Chondrocyte (in vitro differentiated cells): ENCODE data around the gene KIF26B. TPM values are rescaled to one million over a fixed set of nuclear protein-coding genes. Genes with fewer than 3 reads are reported as not detected.
A peak's percentile ranks its signal among the peaks of the same experiment; 100 is the strongest.

Experiments
- DNase-seq: peaks from one replicate; pipeline ENCODE4 v3.0.0; 2021; ENCODE audit warnings: mixed read lengths, low spot score
- H3K27ac Mint-ChIP-seq: one replicate; pipeline ENCODE4 v1.8.0; 2021; ENCODE audit warnings: mild to moderate bottlenecking, moderate library complexity, mixed read lengths; ENCODE audit not compliant: unreplicated experiment
- H3K27me3 Mint-ChIP-seq: 2 replicates; pipeline ENCODE4 v1.8.0; 2021; ENCODE audit warnings: low read depth, mixed read lengths
- H3K36me3 Mint-ChIP-seq: 2 replicates; pipeline ENCODE4 v1.8.0; 2021; ENCODE audit warnings: low read depth, mixed read lengths
- H3K4me1 Mint-ChIP-seq: 2 replicates; pipeline ENCODE4 v1.8.0; 2021; ENCODE audit warnings: low read depth, mild to moderate bottlenecking, mixed read lengths
- H3K4me3 Mint-ChIP-seq: one replicate; pipeline ENCODE4 v1.8.0; 2021; ENCODE audit warnings: mild to moderate bottlenecking, moderate library complexity, mixed read lengths; ENCODE audit not compliant: unreplicated experiment
- H3K9me3 Mint-ChIP-seq: 2 replicates; pipeline ENCODE4 v1.8.0; 2021; ENCODE audit warnings: low read depth, mixed read lengths
- CTCF ChIP-seq: fragments of 200-600 bp; sonication (generic); IDR thresholded peaks from 2 replicates; pipeline ENCODE4 v1.5.0; 2021; ENCODE audit warnings: antibody characterized with exemption, mild to moderate bottlenecking, moderate library complexity
- total RNA-seq: library from RNA; stranded (reverse); gene quantifications from 3 replicates; pipeline ENCODE4 v1.2.1, GENCODE V29; 2021

Gene KIF26B
- total RNA-seq, 1 donor from 2014 or later: 47.0 TPM

- Mint-ChIP-seq H3K27me3 (no peaks in the 10 kb centered on the region), H3K36me3 (peaks cover 23% of the 10 kb centered on the region), H3K9me3 (no peaks in the 10 kb centered on the region)
Observed at GRCh38 chr1:245688536-245689453, 534.0 kb downstream of the KIF26B start.

GRCh38 chr1:245690156-245690690, 535.4 kb downstream of the KIF26B start:
- H3K4me3 Mint-ChIP-seq: no peak overlapping the region
- H3K9me3 Mint-ChIP-seq: no peaks in the 10 kb centered on the region
- H3K27ac Mint-ChIP-seq: no peak overlapping the region
- DNase-seq: no peak
- no peaks in the 10 kb centered on the region for H3K27me3 Mint-ChIP-seq
- H3K36me3 Mint-ChIP-seq: peaks cover 27% of the 10 kb centered on the region
- H3K4me1 Mint-ChIP-seq: peaks cover 5% of the 10 kb centered on the region
- TF ChIP-seq CTCF: no peak

More at GRCh38 chr1:245688536-245689453, 534.0 kb downstream of the KIF26B start:
- DNase-seq: no peak
- H3K4me3 Mint-ChIP-seq: no peak overlapping the region
- H3K4me1 Mint-ChIP-seq: peaks cover 5% of the 10 kb centered on the region
- no peak overlapping the region for H3K27ac Mint-ChIP-seq
- TF ChIP-seq CTCF: no peak

DNA sequence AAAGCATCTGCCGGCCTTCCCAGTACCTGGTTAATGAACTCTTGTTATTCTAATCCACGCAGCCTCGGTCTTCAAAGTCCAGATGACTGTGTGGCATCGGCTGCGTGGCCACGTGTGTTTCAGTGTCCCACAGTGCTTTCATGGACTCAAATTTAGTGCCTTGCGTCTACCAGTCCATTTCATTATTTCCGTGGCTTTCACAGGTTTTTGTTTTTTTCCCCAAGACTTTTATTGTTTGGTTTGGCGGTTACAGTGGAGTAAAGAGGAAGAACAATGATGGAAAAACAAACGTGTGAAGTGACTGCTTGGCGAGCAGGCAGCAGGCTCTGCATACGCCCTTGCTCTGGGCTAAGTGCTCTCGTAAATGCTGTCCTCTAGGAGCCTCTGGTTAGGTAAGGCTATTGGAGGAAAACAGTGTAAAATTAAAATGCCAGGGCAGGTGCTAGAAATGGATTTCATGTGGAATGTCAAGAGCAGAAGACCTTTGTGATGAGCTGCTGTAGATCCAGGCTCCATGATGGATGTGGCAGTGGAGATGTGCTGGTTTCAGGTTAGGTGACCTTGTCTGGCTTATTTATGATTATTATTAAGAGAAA, 536.3 kb downstream of the KIF26B start:
- H3K9me3 Mint-ChIP-seq: no peaks in the 10 kb centered on the region
- H3K4me3 Mint-ChIP-seq: no peak overlapping the region
- peaks cover 5% of the 10 kb centered on the region for H3K4me1 Mint-ChIP-seq
- TF ChIP-seq CTCF: no peak
- peaks cover 26% of the 10 kb centered on the region for H3K36me3 Mint-ChIP-seq
- DNase-seq: no peak
- H3K27me3 Mint-ChIP-seq: no peaks in the 10 kb centered on the region
- no peak overlapping the region for H3K27ac Mint-ChIP-seq

GRCh38 chr1:245691897-245692296, 537.1 kb downstream of the KIF26B start:
- H3K27me3 Mint-ChIP-seq: no peaks in the 10 kb centered on the region
- no peaks in the 10 kb centered on the region for H3K9me3 Mint-ChIP-seq
- H3K27ac Mint-ChIP-seq: peak overlapping the region; percentile 32
- H3K4me1 Mint-ChIP-seq: peaks cover 5% of the 10 kb centered on the region
- H3K36me3 Mint-ChIP-seq: peaks cover 27% of the 10 kb centered on the region
- no peak for TF ChIP-seq CTCF
- DNase-seq: no peak
- no peak overlapping the region for H3K4me3 Mint-ChIP-seq

DNA sequence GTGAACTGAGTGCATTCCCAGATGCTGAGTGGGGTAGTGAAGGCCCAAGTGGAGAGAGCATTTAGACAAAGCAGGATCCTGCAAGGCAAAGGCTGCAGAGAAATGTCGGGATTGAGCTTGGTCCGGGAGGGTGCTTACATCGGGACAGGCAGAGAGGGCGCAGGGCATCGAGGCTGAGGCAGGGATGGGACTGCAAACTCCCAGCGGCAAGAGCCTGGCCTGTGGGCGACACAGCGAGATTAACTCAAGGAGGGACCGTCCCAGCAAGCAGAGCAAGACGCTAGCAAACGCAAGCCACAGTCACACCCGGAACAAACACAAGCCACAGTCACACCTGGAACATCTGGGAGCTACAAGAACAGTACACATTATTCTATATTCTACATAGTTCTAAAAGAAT, 537.5 kb downstream of the KIF26B start:
- Mint-ChIP-seq H3K36me3 (peaks cover 24% of the 10 kb centered on the region), H3K4me1 (peaks cover 5% of the 10 kb centered on the region), H3K9me3 (no peaks in the 10 kb centered on the region), H3K27ac (peak overlapping the region; percentile 32), H3K27me3 (no peaks in the 10 kb centered on the region), H3K4me3 (no peak overlapping the region)
- TF ChIP-seq CTCF: no peak
- no peak for DNase-seq
